ENCODE data around the gene ERICH4.
"Not testable (repeated sequence)": the region's sequence is repeated elsewhere in the genome, so short reads cannot be mapped to it uniquely, and the experiment has no call there.

ERICH4 gene

GRCh38 chr19:41399525-41399924, 43.4 kb upstream of the ERICH4 start:
- TF ChIP-seq, protein P1, sequence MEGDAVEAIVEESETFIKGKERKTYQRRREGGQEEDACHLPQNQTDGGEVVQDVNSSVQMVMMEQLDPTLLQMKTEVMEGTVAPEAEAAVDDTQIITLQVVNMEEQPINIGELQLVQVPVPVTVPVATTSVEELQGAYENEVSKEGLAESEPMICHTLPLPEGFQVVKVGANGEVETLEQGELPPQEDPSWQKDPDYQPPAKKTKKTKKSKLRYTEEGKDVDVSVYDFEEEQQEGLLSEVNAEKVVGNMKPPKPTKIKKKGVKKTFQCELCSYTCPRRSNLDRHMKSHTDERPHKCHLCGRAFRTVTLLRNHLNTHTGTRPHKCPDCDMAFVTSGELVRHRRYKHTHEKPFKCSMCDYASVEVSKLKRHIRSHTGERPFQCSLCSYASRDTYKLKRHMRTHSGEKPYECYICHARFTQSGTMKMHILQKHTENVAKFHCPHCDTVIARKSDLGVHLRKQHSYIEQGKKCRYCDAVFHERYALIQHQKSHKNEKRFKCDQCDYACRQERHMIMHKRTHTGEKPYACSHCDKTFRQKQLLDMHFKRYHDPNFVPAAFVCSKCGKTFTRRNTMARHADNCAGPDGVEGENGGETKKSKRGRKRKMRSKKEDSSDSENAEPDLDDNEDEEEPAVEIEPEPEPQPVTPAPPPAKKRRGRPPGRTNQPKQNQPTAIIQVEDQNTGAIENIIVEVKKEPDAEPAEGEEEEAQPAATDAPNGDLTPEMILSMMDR (conservative IDR thresholded peaks at IDR 0.05; ENCODE audit: low read depth, low read length): no peak
- no peak overlapping the region for H3K4me3 ChIP-seq (ENCODE audit: low read depth, low read length)
- DNase-seq (ENCODE audit: low read depth): no peak

- no peak for DNase-seq (ENCODE audit: low read depth)
- TF ChIP-seq, protein P1 (conservative IDR thresholded peaks at IDR 0.05; ENCODE audit: low read depth, low read length): no peak
- H3K4me3 ChIP-seq (ENCODE audit: low read depth, low read length): no peak overlapping the region
These were observed 41.5 kb upstream of the ERICH4 start for GRCh38 chr19:41401483-41401882.

DNA sequence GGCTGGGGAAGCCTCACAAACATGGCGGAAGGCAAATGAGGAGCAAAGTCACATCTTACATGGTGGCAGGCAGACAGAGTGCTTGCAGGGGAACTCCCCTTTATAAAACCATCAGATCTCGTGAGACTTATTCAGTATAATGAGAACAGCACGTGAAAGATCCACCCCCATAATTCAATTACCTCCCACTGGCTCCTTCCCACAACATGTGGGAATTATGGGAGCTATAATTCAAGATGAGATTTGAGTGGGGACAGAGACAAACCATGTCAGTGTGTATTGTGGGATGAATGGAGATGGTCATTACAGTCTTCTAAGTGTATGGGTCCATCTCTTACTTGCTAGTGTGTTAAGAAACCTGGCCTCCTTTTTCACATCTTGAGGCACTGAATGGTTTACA, 40.9 kb upstream of the ERICH4 start:
- no peak for DNase-seq (ENCODE audit: low read depth)
- TF ChIP-seq, protein P1 (conservative IDR thresholded peaks at IDR 0.05; ENCODE audit: low read depth, low read length): no peak
- no peak overlapping the region for H3K4me3 ChIP-seq (ENCODE audit: low read depth, low read length)

DNA sequence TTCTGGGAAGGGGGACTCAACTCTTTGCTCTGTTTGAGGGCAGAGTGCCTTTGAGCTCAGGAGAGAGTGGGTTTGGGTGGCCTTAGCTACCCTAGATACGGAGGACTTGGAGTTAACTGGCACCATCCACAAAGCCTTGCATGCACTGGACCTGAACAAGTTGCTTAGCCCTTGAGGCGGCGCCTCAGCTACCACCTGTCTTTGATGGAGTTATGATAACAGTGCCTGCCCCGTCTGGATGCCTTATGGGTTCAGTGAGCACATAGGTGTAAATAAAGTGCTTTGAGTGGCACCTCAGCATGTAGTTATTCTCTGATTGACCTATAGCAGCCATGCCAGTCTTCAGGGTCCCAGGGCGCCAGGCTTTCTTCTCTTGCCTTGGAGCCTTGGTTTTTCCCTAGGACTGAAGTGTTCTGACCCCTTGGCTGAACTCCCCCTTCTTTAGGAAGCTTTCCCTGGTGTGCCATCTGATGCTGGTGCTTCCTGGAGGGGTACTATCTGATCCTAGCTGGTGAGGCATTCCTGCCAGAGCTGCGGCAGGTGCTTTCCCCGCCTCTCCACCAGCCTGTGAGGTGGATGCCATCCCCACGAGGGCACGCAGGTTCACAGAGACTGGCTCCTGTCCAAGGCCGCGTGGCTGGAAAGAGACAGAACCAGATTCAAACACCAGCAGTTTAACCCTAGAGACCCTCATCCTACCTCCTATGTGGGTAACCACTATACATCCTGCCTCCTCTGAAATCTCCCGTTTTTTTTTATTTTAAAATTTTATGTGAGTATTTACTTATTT, 39.6 kb upstream of the ERICH4 start:
- TF ChIP-seq, protein P1 (conservative IDR thresholded peaks at IDR 0.05; ENCODE audit: low read depth, low read length): no peak
- no peak for DNase-seq (ENCODE audit: low read depth)
- H3K4me3 ChIP-seq (ENCODE audit: low read depth, low read length): no peak overlapping the region

DNA sequence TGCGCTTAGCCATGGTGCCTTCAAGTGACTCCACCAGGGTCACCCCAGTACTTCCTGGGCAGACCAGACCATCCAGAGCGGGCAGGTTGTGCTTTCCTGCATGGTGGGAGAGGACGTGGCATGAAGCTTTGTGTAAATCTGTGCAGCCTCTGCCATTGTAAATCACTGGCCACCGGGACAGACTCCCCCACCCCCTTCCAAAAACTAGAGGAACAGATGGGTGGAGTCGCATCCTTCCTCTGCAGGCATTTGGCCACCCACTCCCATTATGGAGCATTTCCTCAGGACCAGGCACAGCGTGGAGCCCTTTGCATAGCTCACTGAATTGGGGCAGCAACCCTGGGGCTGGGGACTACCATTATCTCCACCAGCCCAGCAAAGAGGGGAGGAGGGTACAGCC, 37.2 kb upstream of the ERICH4 start:
- TF ChIP-seq, protein P1 (conservative IDR thresholded peaks at IDR 0.05; ENCODE audit: low read depth, low read length): no peak
- no peak overlapping the region for H3K4me3 ChIP-seq (ENCODE audit: low read depth, low read length)
- no peak for DNase-seq (ENCODE audit: low read depth)

DNA sequence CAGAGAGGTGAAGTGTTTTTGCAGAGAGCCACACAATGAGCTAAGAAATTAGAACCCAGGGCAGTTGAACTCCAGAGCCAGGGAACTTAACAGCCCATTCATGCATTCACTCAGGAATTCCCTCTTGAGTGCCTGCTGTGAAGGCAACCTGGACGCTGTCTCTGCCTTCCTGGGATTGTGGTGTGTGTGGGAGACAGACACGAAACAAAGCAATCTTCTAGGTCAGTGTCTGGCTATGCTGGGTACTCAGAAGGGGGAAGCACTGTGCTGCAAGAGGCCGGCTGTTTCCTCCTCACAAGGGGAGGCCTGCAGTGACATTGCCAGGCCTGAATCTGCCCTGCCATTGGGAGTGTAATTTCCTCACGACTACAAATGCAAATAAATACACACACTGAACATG, 35.7 kb upstream of the ERICH4 start:
- TF ChIP-seq, protein P1 (conservative IDR thresholded peaks at IDR 0.05; ENCODE audit: low read depth, low read length): peak; percentile 25
- H3K4me3 ChIP-seq (ENCODE audit: low read depth, low read length): no peak overlapping the region
- DNase-seq (ENCODE audit: low read depth): peak; percentile 76

DNA sequence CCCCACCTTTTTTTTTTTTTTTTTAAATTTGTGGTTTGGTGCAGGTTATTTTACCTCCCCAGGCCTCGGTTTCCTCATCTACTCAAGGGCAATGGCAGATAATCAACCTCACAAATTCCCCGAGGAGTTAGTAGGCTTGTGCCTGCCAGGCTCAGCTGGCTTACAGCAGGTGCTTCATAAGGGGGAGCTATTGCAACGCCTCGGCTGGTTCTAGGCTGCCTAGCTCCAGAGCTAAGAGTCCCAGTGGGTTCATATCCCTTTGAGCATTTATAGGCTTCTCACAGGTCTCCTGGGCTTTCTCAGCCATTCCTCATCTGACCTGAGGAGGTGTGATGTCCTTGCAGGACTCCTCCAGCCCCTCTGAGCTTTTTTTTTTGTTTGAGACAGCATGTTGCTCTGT, 34.7 kb upstream of the ERICH4 start:
- DNase-seq (ENCODE audit: low read depth): no peak
- H3K4me3 ChIP-seq (ENCODE audit: low read depth, low read length): no peak overlapping the region
- TF ChIP-seq, protein P1 (conservative IDR thresholded peaks at IDR 0.05; ENCODE audit: low read depth, low read length): no peak

GRCh38 chr19:41408846-41409245, 34.1 kb upstream of the ERICH4 start:
- not testable (repeated sequence) for H3K4me3 ChIP-seq (ENCODE audit: low read depth, low read length); DNase-seq (ENCODE audit: low read depth)

Data from choroid plexus epithelial cell (primary cell).